Lung (tissue), 16 donors: Measurements from ENCODE around the gene SAMHD1. TPM values are rescaled to one million over a fixed set of nuclear protein-coding genes. Genes with fewer than 3 reads are reported as not detected.
"Not testable (repeated sequence)": the region's sequence is repeated elsewhere in the genome, so short reads cannot be mapped to it uniquely, and the experiment has no call there.

Experiments used
- ATAC-seq: fragments of 200-7000 bp; cut with Tn5 transposase; one replicate; pipeline ENCODE4 v1.9.1; 2020; ENCODE audit warnings: moderate number of reproducible peaks; ENCODE audit not compliant: insufficient read depth, low FRiP score
- DNase-seq, 3 donors: peaks; one replicate each; pipeline ENCODE4 v3.0.0-alpha.2; 2013 to 2017
- H3K27ac ChIP-seq, 2 donors: one replicate each; pipeline ENCODE4 v1.5.1; 2013; ENCODE audit warnings: mild to moderate bottlenecking in 2 of 2, moderate library complexity in 2 of 2, control low read depth in 1 of 2, inconsistent platforms in 1 of 2, low read depth in 1 of 2, low read length in 1 of 2
- H3K27me3 ChIP-seq, 3 donors: one replicate each; pipeline ENCODE4 v1.5.1; 2013; ENCODE audit warnings: low read length in 2 of 3; ENCODE audit not compliant: control insufficient read depth in 3 of 3, insufficient read depth in 3 of 3
- H3K36me3 ChIP-seq, 4 donors: one replicate each; pipeline ENCODE4 v1.5.1; 2013; ENCODE audit warnings: low read length in 4 of 4, mild to moderate bottlenecking in 1 of 4, moderate library complexity in 1 of 4; ENCODE audit not compliant: control insufficient read depth in 4 of 4, insufficient read depth in 4 of 4
- H3K4me1 ChIP-seq, 5 donors: one replicate each; pipeline ENCODE4 v1.5.1; 2013; ENCODE audit warnings: low read length in 5 of 5, mild to moderate bottlenecking in 2 of 5, moderate library complexity in 1 of 5; ENCODE audit not compliant: control insufficient read depth in 5 of 5, insufficient read depth in 5 of 5
- H3K4me3 ChIP-seq: one replicate; pipeline ENCODE4 v1.5.1; 2013; ENCODE audit warnings: mild to moderate bottlenecking, control low read depth, moderate library complexity
- H3K9ac ChIP-seq, 2 donors: one replicate each; pipeline ENCODE4 v1.5.1; 2013; ENCODE audit warnings: low read length in 2 of 2, control low read depth in 1 of 2; ENCODE audit not compliant: insufficient read depth in 1 of 2
- H3K9me3 ChIP-seq, 4 donors: one replicate each; pipeline ENCODE4 v1.5.1; 2013; ENCODE audit warnings: low read length in 3 of 4, mild to moderate bottlenecking in 1 of 4, moderate library complexity in 1 of 4; ENCODE audit not compliant: control insufficient read depth in 4 of 4, insufficient read depth in 3 of 4
- CTCF ChIP-seq: IDR thresholded peaks from 2 replicates; pipeline ENCODE4 v1.5.1; 2012; ENCODE audit warnings: mild to moderate bottlenecking; ENCODE audit errors: control extremely low read depth, extremely low read depth
- WGBS, 2 donors: extraction: QIAGEN DNeasy Blood & Tissue Kit; methylation state at CpG; one replicate each; pipeline ENCODE4 v1.1.7; 2013; 5-methylcytosine and 5-hydroxymethylcytosine counted together
- long read RNA-seq, 5 donors: transcript quantifications; one replicate each; lab custom pipeline, GENCODE V29; 2026
- polyA plus RNA-seq, 2 donors: library from polyadenylated mRNA; stranded (reverse); fragments of 200-250 nt; gene quantifications; one replicate each; pipeline ENCODE4 v1.2.1, GENCODE V29; 2013
- total RNA-seq, 2 donors: library from RNA; depleted of rRNA in 1 of 2; stranded (reverse); fragments of >200 nt in 1 of 2; gene quantifications; one replicate each; pipeline ENCODE4 v1.2.1, GENCODE V29; 2014 to 2021
- donor health status: control.
- donor health status: control.
- donor health status: Bipolar disorder and iron deficiency.
- donor health status: healthy.
- donor health status: DM: yes; HTN: yes; CAD: no.

SAMHD1 gene
- total RNA-seq (100 to 1,000 TPM in 1 of 2 donors, 10 to 100 TPM in 1; 94.3 to 184 TPM), polyA plus RNA-seq (10 to 100 TPM; 59.7 to 87.6 TPM)
- long read RNA-seq, donor 1, full-length matches to known transcripts = 8 of 8 reads
- long read RNA-seq, donor 1, partial matches to known transcripts = 0 of 8 reads
- long read RNA-seq, donor 1, other reads (novel, unspliced or antisense) = 0 of 8 reads
- long read RNA-seq, donor 2, partial matches to known transcripts = 0 of 1 reads
- long read RNA-seq, donor 2, other reads (novel, unspliced or antisense) = 0 of 1 reads
- long read RNA-seq, donor 3, full-length matches to known transcripts = 3 of 3 reads
- long read RNA-seq, donor 3, partial matches to known transcripts = 0 of 3 reads
- long read RNA-seq, donor 3, other reads (novel, unspliced or antisense) = 0 of 3 reads
- long read RNA-seq, donor 4, full-length matches to known transcripts = 3 of 3 reads
- long read RNA-seq, donor 4, partial matches to known transcripts = 0 of 3 reads
- long read RNA-seq, donor 4, other reads (novel, unspliced or antisense) = 0 of 3 reads
- long read RNA-seq, donor 5, full-length matches to known transcripts = 6 of 6 reads
- long read RNA-seq, donor 5, partial matches to known transcripts = 0 of 6 reads
- long read RNA-seq, donor 5, other reads (novel, unspliced or antisense) = 0 of 6 reads

DNA sequence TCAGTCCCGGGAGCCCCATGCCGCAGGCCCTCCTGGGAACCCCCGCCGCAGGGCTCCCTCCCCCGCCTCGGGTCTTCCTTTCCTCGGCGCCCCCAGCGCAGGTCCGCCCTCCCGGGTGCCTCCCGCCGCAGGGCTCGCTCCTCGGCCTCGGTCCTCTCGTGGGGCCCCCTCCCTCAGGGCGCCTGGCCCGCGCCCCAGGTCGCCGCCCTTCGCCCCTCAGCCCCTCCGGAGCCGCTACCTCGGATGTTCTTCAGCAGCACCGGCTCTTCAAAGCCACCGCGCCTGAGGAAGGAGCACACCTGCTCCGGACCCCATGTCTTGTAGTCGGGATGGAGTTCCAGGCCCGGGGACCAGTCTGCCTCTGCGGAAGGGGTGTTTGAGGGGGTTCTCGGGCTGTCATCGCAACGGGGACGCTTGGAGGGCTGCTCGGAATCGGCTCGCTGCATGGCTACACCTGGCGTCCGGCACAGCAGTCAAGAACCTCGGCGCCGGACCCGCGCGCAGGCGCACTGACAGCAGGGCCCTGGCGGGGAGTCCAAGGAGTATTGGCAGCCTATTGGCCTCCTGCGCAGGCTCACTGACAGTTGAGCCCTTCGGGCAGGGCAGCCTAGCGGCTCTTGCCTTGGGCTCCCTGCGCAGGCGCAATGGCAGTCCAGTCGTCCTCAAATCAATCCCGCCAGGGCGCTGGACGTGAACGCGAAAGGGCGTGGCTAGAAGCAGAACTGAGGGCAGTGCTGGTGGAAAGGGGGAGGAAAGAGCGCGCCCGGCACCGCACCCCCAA is at the start of gene SAMHD1:
Gene SAMHD1, minus strand, starts transcription at position 511 of the 781 bp plus-strand sequence. Its CDS starts 65 bp downstream, at position 446.
- peak; percentile 96 to 98 (median 97) for DNase-seq

DNA sequence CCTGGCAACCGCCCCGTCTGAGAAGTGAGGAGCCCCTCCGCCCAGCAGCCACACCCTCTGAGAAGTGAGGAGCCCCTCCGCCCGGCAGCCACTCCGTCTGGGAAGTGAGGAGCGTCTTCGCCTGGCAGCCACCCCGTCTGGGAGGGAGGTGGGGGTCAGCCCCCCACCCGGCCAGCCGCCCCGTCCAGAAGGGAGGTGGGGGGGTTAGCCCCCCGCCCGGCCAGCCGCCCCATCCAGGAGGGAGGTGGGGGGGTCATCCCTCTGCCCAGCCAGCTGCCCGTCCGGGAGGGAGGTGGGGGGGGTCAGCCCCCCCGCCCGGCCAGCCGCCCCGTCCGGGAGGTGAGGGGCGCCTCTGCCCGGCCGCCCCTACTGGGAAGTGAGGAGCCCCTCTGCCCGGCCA is 48.7 kb upstream of the SAMHD1 start:
- H3K9ac ChIP-seq, DNase-seq, H3K27me3 ChIP-seq, H3K27ac ChIP-seq, H3K4me1 ChIP-seq, H3K4me3 ChIP-seq, H3K9me3 ChIP-seq, ATAC-seq: not testable (repeated sequence)
- peaks cover 0 to 19% (median 7%) of the 10 kb centered on the region in 4 donors for H3K36me3 ChIP-seq
- WGBS, 2 donors = 92 to 96% methylated on average over 4 to 14 of the region's 26 CpGs

More for the DNA sequence above, at the start of gene SAMHD1:
- Histone ChIP-seq H3K9me3 (no peaks in the 10 kb centered on the region), H3K36me3 (peaks cover 0 to 2% (median 0%) of the 10 kb centered on the region in 4 donors), H3K4me3 (peak within 1 kb of the TSS; percentile 92), H3K9ac (peak within 1 kb of the TSS in 1 of 2 donors; percentile 57), H3K27ac (peak within 1 kb of the TSS; percentile 70 to 97), H3K4me1 (peaks cover 0 to 24% (median 4%) of the 10 kb centered on the region in 5 donors), H3K27me3 (no peaks in the 10 kb centered on the region)
- ATAC-seq = peak; percentile 94
- no peak for TF ChIP-seq CTCF
- 0% methylated on average over 57 to 66 of the region's 66 CpGs for WGBS, 2 donors

DNA sequence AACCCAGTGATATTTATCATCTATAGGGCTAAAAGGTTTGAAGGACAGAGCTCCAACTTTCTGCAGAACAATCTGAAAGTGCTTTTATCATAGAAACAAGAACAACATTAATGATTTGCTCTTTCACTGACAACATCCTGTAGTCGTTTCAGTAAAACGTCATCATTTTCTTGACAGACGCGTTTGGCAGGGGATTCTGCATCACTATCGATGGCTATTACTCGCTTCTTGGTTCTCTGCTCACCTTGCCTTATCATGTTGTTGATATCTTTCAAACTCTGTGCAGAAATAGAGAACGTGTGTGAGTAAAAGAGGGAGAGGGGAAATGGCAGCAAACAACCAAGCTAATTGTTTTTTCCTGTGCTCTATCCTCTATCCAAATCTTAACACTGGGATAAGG is 47.1 kb upstream of the SAMHD1 start:
- H3K9me3 ChIP-seq = no peaks in the 10 kb centered on the region
- WGBS, 2 donors = 85 to 89% methylated on average over 7 of the region's 7 CpGs
- TF ChIP-seq CTCF = no peak
- H3K27me3 ChIP-seq = no peaks in the 10 kb centered on the region
- H3K36me3 ChIP-seq = peaks cover 0 to 19% (median 10%) of the 10 kb centered on the region in 4 donors
- no peak overlapping the region for H3K27ac ChIP-seq
- no peak overlapping the region for H3K9ac ChIP-seq
- H3K4me3 ChIP-seq = no peak overlapping the region
- DNase-seq (no peak), ATAC-seq (no peak)
- H3K4me1 ChIP-seq = no peaks in the 10 kb centered on the region
